GM19328 (cell line): ENCODE measurements around the gene METTL23.

Source experiments
- ATAC-seq: cut with Tn5 transposase; IDR thresholded peaks from one replicate; pipeline ENCODE4 v1.9.1; 2021; ENCODE audit warnings: mild to moderate bottlenecking, moderate library complexity; ENCODE audit not compliant: unreplicated experiment

METTL23 gene

DNA sequence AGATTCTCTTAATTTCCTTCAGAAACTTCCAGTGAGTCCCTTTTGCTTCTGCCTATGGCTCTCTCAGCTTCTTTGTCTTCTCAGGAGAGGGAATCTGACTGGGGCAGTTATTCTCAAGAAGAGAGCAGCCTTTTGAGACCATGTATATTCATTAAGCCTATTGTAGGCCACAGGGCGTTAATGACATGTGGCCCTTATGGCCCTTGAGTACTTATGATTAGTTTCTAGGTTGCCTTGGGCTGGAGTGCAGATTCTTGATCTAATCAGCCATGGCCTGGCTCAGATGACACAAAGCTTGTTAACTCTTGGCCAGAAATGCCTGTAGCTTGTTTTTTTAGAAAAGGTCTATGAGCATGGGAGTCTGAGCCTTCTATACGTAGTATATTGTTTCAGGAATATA, 28.6 kb downstream of the METTL23 start:
- no peak for ATAC-seq

DNA sequence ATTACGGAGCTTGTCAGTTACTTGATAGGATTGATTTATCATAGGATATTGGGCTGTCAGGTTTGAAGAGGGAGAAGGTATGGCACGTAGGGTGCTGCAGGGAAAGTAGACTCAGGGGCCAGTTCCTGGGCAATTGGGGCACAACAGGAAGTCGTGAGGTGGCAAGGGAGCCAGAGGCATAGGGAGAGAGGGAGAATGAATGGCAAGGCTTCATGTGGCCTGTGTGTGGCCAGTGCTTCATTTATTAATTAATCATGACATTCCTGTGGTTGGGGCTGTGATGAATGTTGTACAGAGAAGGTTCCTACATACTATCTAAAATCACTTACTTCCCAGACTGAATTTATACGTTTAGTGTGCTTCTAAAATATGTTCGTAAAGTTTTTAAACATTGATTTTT, 30.6 kb downstream of the METTL23 start:
- no peak for ATAC-seq

DNA sequence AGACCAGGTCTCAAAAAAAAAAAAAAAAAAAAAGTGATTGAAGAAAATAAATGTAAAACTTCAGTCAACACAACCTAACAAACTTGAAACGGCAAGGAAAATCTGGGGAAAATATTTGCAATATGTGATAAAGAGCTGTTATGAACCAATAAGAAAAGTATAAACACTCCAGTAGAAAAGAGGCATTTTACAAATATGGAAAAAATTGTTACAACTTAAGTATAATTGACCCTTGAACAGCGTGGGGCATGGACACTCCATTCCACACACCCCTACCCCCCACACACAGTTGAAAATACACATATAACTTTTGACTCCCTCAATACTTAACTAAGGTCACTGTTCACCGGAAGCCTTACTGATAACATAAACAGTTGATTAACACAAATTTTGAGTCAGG, 31.9 kb downstream of the METTL23 start:
- no peak for ATAC-seq

DNA sequence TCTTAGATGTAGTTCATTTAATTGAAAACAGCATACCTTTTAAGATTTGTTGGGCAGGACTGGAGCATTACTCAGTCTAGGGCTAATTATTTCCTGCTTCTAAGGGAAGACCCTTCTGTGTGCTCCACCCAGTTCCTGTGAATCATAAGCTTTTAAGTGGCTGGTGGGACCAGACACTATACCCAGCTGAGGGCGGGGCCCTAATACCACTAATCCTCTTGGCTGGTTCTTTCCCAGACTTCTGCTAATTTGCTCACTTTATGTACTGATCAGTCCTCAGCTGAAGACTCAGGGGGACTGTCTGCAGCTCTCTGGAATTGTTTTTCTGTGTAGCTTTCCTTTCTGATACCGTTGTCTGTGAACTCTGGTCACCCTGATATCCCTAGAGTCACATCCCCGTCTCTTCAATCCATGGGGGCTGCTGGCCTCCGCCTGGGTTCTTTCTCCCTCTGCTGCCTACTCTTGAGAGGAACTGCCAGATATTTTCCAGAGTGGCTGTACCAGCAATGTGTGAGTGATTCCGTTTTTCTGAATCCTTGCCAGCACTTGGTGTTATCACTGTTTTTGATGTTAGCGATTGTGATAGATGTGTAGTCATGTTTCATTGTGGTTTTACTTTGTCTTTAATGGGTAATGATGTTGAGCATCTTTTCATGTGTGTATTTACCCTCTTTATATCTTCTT, 46.3 kb downstream of the METTL23 start:
- ATAC-seq = no peak

DNA sequence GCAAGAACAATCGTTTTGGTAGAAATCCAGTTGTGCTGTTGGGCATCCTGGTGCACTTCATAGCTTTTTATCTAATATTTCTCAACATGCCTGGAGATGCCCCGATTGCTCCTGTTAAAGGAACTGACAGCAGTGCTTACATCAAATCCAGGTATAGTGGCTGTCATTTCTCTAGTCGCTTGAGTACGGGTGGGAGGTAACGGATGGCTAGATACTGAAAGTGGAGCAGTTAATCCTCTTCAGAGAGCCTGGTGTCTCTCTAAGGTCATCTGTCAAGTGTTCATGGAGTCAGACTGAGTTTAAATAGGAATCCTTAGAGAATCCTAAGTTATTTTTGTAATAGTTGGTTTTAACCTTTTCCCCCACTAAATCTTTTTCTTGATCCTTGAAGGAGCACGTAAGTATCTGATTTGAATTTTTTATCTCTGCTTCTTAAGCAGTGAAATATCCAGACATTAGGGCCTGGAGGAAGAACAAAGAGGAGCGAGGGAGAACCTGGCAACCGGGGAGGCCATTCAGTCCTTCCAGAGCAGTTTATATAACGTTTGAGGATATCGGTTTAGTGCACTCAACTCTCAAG, 48.5 kb downstream of the METTL23 start:
- no peak for ATAC-seq

DNA sequence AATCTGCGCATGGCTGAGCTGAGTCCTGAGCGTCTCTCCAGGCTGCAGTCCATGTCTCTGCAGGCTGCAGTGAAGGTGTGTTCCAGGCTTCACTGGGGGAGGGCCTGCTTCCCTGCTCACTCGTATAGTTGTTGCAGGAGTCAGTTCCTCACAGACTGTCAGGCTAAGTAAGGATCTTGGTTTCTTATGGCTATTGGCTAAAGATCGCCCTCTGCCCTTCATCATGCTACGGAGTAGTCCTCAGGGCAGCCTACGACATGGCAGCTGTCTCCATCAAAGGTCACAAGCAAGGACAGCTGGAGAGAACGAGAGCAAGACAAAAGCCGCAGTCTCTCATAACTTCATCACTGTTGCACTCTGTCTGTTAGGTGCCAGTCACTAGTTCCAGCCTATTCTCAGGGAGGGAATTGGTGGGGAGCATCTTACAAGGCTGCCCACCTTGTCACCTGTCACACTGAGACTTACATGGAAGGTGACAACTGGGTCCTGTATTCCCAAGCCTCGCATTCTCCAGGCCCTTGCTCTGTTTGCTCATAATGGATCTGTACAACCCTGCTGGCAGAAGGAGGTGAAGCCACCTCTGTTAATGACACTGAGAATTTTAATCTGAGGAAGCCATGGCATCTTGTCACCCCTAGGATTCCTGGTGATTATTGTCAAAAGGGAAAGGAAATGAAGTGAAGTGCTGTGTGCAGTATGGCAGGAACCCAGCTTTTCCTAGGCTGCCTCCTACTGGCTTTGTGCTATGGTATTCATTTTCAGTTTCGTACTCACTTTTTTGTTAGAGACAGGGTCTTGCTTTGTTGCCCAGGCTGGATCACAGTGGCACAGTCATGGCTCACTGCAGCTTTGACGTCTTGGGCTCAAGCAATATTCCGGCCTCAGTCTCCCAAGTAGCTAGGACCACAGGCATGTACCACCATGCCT, 54.7 kb downstream of the METTL23 start:
- ATAC-seq = no peak

DNA sequence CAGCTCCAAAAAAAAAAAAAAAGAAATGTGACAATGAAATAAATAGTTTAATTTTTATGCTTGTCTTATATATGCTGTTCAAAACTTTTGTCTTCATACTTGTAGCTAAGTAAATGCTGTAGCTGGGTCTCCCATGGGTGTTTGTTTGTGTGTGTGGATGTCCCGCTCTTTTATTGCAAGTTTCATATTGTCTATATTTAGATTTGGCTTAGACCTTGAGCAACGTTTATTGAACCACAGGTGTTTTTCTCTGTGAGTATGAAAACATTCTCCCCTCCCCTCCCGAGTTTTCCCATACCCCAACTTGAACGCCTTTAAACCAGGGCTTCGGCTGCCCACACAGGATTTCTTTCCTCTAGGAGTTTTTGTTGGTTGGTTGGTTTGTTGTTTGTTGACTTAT, 56.5 kb downstream of the METTL23 start:
- no peak for ATAC-seq
